Neural cell (in vitro differentiated cells): ENCODE results near the gene ROR2. TPM values are rescaled to one million over a fixed set of nuclear protein-coding genes. Genes with fewer than 3 reads are reported as not detected.

ENCODE experiments used
- H2AFZ ChIP-seq: fragments of 200-600, 300-800 bp; sonication (generic), shearing (Covaris generic); 2 replicates; pipeline ENCODE4 v1.6.0; 2014; ENCODE audit warnings: low read depth, mild to moderate bottlenecking, antibody characterized with exemption, low read length, moderate library complexity
- H3F3A ChIP-seq: fragments of 200-600 bp; shearing (Covaris generic); 2 replicates; pipeline ENCODE4 v1.6.1; 2016; ENCODE audit warnings: mild to moderate bottlenecking, moderate library complexity, mixed read lengths, antibody characterized with exemption, low read length; ENCODE audit not compliant: insufficient read depth, poor library complexity, severe bottlenecking
- H3K27ac ChIP-seq: fragments of 200-600, 300-800 bp; sonication (generic), shearing (Covaris generic); 2 replicates; pipeline ENCODE4 v1.5.1; 2014; ENCODE audit warnings: mild to moderate bottlenecking, low read length, moderate library complexity
- H3K27me3 ChIP-seq: fragments of 300-800, 200-600 bp; sonication (generic), shearing (Covaris generic); 2 replicates; pipeline ENCODE4 v1.6.0; 2014; ENCODE audit warnings: mild to moderate bottlenecking, low read depth, low read length, moderate library complexity; ENCODE audit not compliant: insufficient read depth
- H3K36me3 ChIP-seq: fragments of 300-800, 200-600 bp; sonication (generic), shearing (Covaris generic); 2 replicates; pipeline ENCODE4 v1.5.1; 2014; ENCODE audit warnings: mild to moderate bottlenecking, antibody characterized with exemption, low read length, moderate library complexity; ENCODE audit not compliant: insufficient read depth
- H3K4me2 ChIP-seq: fragments of 300-800, 200-600 bp; sonication (generic), shearing (Covaris generic); 2 replicates; pipeline ENCODE4 v1.6.0; 2014; ENCODE audit warnings: mild to moderate bottlenecking, low read length
- H3K4me3 ChIP-seq: fragments of 300-800, 200-600 bp; sonication (generic), shearing (Covaris generic); 2 replicates; pipeline ENCODE4 v1.5.1; 2014; ENCODE audit warnings: mild to moderate bottlenecking, low read length, moderate library complexity
- H3K79me2 ChIP-seq: fragments of 200-600 bp; shearing (Covaris generic); replicated peaks from 2 replicates; pipeline ENCODE4 v1.6.0; 2014; ENCODE audit warnings: mild to moderate bottlenecking, low read length, moderate library complexity; ENCODE audit not compliant: insufficient read depth
- H3K9ac ChIP-seq: fragments of 300-800, 200-600 bp; sonication (generic), shearing (Covaris generic); 2 replicates; pipeline ENCODE4 v1.6.1; 2016; ENCODE audit warnings: mild to moderate bottlenecking, low read length, mixed read lengths
- H3K9me2 ChIP-seq: fragments of 200-600 bp; shearing (Covaris generic); 2 replicates; pipeline ENCODE4 v1.6.1; 2016; ENCODE audit warnings: mild to moderate bottlenecking, low read length, mixed read lengths; ENCODE audit not compliant: insufficient read depth
- H3K9me3 ChIP-seq: fragments of 200-600, 300-800 bp; sonication (generic), shearing (Covaris generic); 2 replicates; pipeline ENCODE4 v1.6.1; 2016; ENCODE audit warnings: mild to moderate bottlenecking, mixed run types, low read length, moderate library complexity, mixed read lengths
- H4K20me1 ChIP-seq: fragments of 200-600 bp; shearing (Covaris generic); 2 replicates; pipeline ENCODE4 v1.6.1; 2016; ENCODE audit warnings: mild to moderate bottlenecking, mixed run types; ENCODE audit not compliant: insufficient read depth
- CTCF ChIP-seq: fragments of 450-650 bp; IDR thresholded peaks from 2 replicates; pipeline ENCODE4 v1.5.1; 2014; ENCODE audit warnings: antibody characterized with exemption, mild to moderate bottlenecking, moderate library complexity; ENCODE audit not compliant: poor library complexity, severe bottlenecking
- EP300 ChIP-seq: fragments of 450-650 bp; conservative IDR thresholded peaks from 2 replicates; pipeline ENCODE4 v1.6.1; 2014; ENCODE audit warnings: antibody characterized with exemption, mild to moderate bottlenecking, moderate library complexity; ENCODE audit not compliant: poor library complexity, severe bottlenecking
- EZH2 ChIP-seq: fragments of 200-600, 300-800 bp; shearing (Covaris generic), sonication (generic); IDR thresholded peaks from 2 replicates; pipeline ENCODE4 v1.6.1; 2014; ENCODE audit warnings: antibody characterized with exemption, low read length, borderline replicate concordance, mild to moderate bottlenecking; ENCODE audit not compliant: insufficient read depth, poor library complexity, severe bottlenecking
- MXI1 ChIP-seq: fragments of 450-650 bp; conservative IDR thresholded peaks from 2 replicates; pipeline ENCODE4 v1.6.1; 2014; ENCODE audit warnings: antibody characterized with exemption, mild to moderate bottlenecking; ENCODE audit not compliant: poor library complexity, severe bottlenecking
- POLR2AphosphoS5 ChIP-seq: IDR thresholded peaks from 2 replicates; pipeline ENCODE4 v1.6.1; 2012
- RAD21 ChIP-seq: fragments of 450-650 bp; conservative IDR thresholded peaks from 2 replicates; pipeline ENCODE4 v1.6.1; 2014; ENCODE audit warnings: antibody characterized with exemption, mild to moderate bottlenecking, moderate library complexity
- REST ChIP-seq: IDR thresholded peaks from 2 replicates; pipeline ENCODE4 v1.6.1; 2012; ENCODE audit warnings: borderline replicate concordance
- SMC3 ChIP-seq: fragments of 450-650 bp; conservative IDR thresholded peaks from 2 replicates; pipeline ENCODE4 v1.6.1; 2014; ENCODE audit warnings: antibody characterized with exemption, mild to moderate bottlenecking, moderate library complexity; ENCODE audit not compliant: poor library complexity
- TAF1 ChIP-seq: IDR thresholded peaks from 2 replicates; pipeline ENCODE4 v1.6.1; 2012; ENCODE audit warnings: low read depth
- polyA plus RNA-seq: library from polyadenylated mRNA; depleted of rRNA; stranded (reverse); fragments of >200 nt; gene quantifications from 2 replicates; pipeline ENCODE4 v1.2.3, GENCODE V29; 2014

The ROR2 gene
- polyA plus RNA-seq, 1 donor from 2014 or later = 0.33 TPM

GRCh38 chr9:91929331-91929730 lies 20.7 kb downstream of the ROR2 start:
- Histone ChIP-seq H3K27ac (no peak overlapping the region), H3K36me3 (no peaks in the 10 kb centered on the region), H3K4me2 (no peak overlapping the region), H3K9me2 (no peaks in the 10 kb centered on the region), H3K9ac (no peak overlapping the region), H3K4me3 (no peak overlapping the region), H2AFZ (no peak overlapping the region), H3K27me3 (no peaks in the 10 kb centered on the region), H3K9me3 (peaks cover 8% of the 10 kb centered on the region), H3K79me2 (peaks cover 7% of the 10 kb centered on the region), H4K20me1 (no peaks in the 10 kb centered on the region), H3F3A (no peaks in the 10 kb centered on the region)
- TF ChIP-seq MXI1 (no peak), EP300 (no peak), POLR2AphosphoS5 (no peak), RAD21 (no peak), TAF1 (no peak), EZH2 (no peak), SMC3 (no peak)

- H3K4me2 ChIP-seq = no peak overlapping the region
- H2AFZ ChIP-seq = no peak overlapping the region
- TF ChIP-seq CTCF (no peak), EP300 (no peak), RAD21 (no peak), SMC3 (no peak), EZH2 (no peak), POLR2AphosphoS5 (no peak), MXI1 (no peak), TAF1 (no peak)
- no peaks in the 10 kb centered on the region for H3K27me3 ChIP-seq
- no peak overlapping the region for H3K27ac ChIP-seq
- H3K4me3 ChIP-seq = no peak overlapping the region
- no peaks in the 10 kb centered on the region for H3K9me2 ChIP-seq
- H3K79me2 ChIP-seq = peaks cover 7% of the 10 kb centered on the region
- no peak overlapping the region for H3K9ac ChIP-seq
- peaks cover 8% of the 10 kb centered on the region for H3K9me3 ChIP-seq
- no peaks in the 10 kb centered on the region for H3K36me3 ChIP-seq
- H4K20me1 ChIP-seq = no peaks in the 10 kb centered on the region
- H3F3A ChIP-seq = no peaks in the 10 kb centered on the region
Measured at GRCh38 chr9:91927922-91928510, 22.0 kb downstream of the ROR2 start.

- Histone ChIP-seq H3K9me2 (no peaks in the 10 kb centered on the region), H3K27ac (no peak overlapping the region), H3K36me3 (no peaks in the 10 kb centered on the region), H3F3A (no peaks in the 10 kb centered on the region), H3K9ac (no peak overlapping the region), H3K79me2 (no peaks in the 10 kb centered on the region), H3K27me3 (no peaks in the 10 kb centered on the region), H2AFZ (no peak overlapping the region), H3K4me3 (no peak overlapping the region), H4K20me1 (no peaks in the 10 kb centered on the region), H3K4me2 (no peak overlapping the region), H3K9me3 (no peaks in the 10 kb centered on the region)
- TF ChIP-seq RAD21 (no peak), TAF1 (no peak), SMC3 (no peak), MXI1 (no peak), POLR2AphosphoS5 (no peak), EZH2 (no peak), CTCF (no peak), EP300 (no peak), REST (no peak)
Measured at GRCh38 chr9:91924090-91924489, 25.9 kb downstream of the ROR2 start.
